Raji (cell line): Measurements from ENCODE around the gene HLA-DOB.
A peak's percentile ranks its signal among the peaks of the same experiment; 100 is the strongest.

ENCODE experiments used
- POLR2A ChIP-seq: IDR thresholded peaks from 2 replicates; pipeline ENCODE4 v1.6.1; 2011; ENCODE audit warnings: low read depth, low read length, control low read depth; ENCODE audit not compliant: insufficient read depth

HLA-DOB gene

DNA sequence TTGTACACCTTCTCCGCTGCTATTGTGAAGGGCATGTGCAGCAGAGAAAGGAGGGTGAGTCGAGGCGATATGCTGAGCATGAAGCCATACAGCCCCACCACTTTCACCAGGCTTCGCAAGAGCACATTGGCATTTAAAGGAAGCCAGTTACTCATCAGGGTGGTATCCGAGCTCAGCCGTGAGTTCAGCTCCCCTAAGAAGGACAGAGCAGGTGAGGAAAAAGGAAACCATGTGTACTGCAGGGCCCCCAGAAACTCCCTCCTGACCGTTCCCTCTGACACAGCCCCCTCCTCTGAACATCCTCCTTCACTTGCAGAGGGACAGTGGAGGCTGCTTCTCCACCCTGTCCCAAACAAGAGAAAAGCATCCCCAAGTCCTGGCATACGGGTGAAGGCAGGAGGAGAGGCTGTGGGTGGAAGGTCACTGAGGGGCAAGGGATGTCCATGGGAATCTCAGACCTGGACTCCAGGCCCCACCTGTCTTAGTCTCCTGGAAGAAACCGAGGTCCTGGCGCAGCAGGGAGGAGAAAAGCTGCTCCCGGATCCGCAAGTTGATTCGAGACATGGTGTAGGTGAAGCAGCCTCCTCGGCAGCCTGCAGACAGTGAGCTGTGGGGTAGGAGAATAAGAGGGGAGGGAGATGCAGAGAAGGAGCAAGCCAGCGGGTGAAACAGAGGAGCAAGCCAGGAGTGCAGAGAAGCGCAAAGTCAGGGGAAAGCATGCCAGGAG is 18.5 kb upstream of the HLA-DOB start:
- TF ChIP-seq POLR2A = no peak

DNA sequence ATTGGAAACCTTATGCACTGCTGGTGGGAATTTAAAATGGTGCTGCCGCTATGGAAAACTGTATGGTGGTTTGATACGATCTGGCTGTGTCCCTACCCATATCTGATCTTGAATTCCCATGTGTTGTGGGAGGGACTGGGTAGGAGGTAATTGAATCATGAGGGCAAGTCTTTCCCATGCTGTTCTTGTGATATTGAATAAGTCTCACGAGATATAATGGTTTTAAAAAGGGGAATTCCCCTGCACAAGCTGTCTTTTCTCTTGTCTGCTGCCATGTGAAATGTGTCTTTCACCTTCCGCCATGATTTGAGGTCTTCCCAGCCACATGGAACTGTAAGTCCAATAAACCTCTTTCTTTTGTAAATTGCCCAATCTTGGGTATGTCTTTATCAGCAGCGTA is 16.9 kb upstream of the HLA-DOB start:
- no peak for TF ChIP-seq POLR2A

DNA sequence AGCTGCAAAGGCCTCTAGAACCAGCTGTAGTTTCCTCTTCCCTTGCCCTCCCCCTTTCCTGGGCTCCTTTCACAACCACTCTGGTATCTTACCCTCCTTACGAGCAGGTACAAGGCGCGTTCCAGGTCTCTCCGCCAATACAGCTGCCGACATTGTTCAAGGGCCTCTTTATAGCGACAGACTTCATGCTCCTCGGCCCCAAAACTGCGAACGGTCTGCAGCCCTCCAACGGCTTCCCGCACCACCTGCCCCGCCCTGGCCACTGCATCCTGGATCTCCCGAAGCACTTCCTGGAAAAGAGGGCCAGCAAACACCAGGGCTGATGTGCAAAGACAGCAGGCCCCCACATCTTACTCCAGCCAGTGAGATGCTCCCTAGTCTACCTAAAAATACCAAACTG is 15.7 kb upstream of the HLA-DOB start:
- no peak for TF ChIP-seq POLR2A

DNA sequence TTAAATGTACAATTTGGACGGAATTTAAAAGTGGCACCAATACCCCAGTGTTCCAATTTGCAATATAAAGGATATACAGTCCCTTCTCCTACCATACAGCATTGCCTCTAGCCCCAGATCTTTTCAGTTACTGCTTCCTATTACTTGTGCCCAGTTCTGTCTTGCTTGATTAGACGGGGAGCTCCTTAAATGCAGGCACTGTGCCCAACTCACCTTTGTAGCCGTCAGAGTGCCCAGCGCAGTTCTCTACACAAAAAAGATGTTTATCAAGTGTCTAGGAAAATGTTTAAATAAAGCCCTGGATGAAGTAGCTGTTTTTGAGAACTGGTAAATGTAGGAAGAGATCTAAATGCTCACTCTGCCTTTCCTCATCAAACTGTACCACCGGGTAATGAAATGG is 14.1 kb upstream of the HLA-DOB start:
- no peak for TF ChIP-seq POLR2A

DNA sequence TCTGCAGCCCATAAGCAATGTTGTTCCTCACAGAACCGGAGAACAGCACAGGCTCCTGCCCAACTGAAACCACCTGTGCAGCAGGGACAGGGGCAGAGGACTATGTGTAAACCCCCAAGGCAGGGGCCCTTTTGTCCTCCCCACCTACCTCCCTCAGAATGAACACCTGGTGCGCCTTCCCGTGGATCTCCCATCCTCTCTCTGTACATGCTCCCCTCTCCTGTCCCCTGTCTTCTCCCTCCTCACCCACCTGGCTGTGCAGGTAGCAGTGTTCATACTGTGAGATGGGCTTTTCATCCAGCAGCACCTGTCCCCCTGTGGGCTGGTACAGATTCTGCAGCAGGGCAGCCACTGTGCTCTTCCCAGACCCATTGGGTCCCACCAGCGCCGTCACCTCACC is 13.2 kb upstream of the HLA-DOB start:
- TF ChIP-seq POLR2A = no peak

DNA sequence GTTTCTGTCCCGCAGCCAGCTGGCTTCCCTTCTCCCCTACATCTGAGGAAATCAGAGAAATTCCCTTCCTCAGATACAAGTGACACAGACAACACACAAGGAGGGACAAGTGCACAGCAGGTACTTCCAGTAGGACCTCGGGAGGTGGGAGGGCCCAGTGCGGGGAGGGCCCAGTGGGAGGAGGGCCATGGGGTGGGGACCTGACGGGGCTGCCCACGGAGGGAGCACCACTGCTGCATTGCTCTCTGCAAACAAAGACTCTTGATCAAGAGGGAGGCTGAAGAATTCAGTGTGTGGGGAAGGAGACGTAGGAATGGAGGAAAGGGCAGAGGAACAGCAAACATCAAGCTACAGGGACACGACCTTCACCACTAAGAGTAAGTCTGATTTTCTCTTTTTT is 12.7 kb upstream of the HLA-DOB start:
- TF ChIP-seq POLR2A = no peak

DNA sequence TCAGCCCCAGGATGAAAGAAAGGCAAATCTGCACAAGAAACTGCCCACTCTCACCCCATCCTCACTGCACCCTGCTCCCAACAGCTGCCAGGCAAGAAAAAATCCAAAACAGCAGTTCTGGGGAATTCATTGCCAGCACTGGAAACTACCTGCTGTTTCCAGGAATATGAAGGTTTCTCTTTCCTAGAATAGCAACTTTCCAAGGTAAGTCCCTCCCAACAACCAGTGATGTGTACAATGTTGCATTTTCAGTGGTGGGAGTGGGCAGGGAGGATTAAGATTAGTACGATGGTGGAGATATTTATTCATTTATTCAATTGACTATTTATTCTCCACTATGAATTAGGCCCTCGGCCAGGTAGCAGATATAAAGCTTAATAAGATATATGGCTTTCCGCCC is 10.2 kb upstream of the HLA-DOB start:
- TF ChIP-seq POLR2A = no peak

DNA sequence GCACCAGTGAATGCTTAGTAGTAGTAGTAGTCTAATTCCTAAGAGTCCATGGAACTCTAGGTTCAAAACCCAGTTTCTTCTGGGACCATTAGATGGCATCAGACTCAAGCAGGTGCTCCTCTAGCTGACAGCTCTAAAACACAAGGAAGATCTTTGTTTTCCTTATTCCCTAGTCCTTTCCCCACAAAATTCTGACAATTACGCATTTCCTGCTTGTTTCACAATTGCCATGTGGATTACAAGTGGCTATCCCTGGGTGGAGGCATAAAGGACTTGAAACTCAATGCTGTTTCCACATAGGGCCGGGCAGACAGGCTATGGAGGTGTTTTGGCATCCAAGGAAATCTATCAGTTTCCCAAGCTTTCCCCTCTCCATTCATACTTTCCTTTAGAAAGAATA is 9.2 kb upstream of the HLA-DOB start:
- TF ChIP-seq POLR2A = no peak

DNA sequence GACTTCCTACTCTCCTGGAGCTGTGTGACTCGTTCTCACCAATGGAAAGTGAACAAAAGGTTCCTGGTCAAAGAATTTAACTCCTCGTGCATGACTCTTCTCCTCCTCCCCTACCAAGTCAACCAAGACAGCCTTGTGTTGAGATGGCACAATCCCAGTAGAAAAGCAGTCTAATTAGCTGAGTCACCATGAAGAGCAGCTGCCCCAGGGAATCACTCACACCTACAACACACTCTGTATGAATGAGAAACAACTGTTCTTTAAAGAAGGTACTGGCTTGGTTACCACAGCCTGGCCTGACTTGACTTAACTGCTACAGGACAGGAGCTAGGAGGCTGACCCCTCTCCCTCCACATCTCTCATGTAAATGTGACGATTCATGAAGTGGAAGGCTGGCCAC is 2.9 kb upstream of the HLA-DOB start:
- TF ChIP-seq POLR2A = no peak

DNA sequence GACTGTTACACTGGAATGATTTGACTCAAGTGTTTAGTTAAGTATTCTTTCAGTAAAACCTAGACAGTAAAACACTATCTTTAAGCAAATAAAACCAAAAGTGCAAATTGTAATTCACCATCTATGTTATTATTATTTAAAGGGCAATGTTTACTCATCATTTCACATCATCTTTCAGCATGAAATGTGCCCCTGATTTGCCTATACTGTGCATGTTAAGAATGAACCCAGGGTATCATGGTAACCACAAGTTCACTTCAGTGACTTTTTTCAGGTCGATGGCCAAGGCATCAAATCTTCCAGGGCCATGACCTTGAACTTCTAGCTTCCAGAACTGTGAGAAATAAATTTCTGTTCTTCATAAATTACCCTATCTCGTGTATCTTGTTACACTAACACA is 2.1 kb upstream of the HLA-DOB start:
- TF ChIP-seq POLR2A = no peak

DNA sequence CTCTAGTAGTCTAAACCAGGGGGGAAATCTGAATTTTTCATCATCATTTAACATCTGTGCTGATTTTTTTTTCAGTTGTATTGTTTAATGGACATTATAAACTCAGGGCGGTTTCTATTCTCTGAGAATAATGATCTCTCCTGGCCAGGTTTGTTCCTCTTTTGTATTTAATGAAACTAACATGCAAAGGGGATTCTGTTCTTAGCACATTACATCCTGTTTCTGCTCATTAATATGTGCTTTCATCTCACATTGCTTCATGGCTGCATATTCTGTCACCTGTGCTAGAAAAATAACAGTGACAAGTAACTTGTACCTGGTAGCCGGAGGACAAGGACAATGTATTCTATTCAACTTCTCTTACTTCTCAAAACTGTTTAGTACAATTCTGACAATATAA is 806 bp downstream of the HLA-DOB start:
- peak; percentile 54 for TF ChIP-seq POLR2A

DNA sequence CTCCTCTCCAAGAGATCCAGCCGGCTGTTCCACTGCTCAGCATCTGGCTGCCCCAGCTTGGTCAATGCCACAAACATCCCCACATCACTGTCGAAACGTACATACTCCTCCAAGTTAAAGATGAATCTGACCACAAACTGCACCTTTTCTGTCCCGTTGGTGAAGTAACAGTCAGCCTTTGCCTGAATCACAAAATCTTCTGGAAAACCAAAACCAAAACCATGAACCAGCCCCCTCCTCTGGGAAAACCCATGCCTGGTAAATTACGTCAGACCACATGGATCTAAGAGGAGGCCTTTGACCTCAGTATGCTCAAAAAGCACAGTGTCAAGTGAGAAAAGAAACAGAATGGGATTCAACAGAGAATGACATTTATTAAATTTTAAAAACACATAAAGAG is 1.7 kb downstream of the HLA-DOB start:
- TF ChIP-seq POLR2A = no peak

DNA sequence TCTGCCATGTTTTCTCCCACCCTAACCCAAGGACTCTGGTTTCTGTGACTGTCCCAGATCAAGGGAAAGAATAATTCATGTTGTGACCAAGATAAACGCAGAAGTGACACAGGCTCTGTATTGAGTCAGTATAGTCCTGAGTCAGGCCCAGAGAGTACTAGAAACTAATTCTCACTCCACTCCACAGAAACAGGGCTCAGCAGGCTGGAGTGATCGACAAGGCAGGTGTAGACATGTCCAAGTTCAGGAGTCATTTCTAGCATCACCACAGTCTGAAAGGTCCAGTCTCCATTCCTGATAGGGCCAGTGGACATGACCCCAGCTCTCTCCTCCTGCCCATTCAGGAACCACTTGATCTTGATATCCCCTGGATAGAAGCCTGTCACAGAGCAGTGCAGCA is 2.7 kb downstream of the HLA-DOB start:
- TF ChIP-seq POLR2A = no peak

DNA sequence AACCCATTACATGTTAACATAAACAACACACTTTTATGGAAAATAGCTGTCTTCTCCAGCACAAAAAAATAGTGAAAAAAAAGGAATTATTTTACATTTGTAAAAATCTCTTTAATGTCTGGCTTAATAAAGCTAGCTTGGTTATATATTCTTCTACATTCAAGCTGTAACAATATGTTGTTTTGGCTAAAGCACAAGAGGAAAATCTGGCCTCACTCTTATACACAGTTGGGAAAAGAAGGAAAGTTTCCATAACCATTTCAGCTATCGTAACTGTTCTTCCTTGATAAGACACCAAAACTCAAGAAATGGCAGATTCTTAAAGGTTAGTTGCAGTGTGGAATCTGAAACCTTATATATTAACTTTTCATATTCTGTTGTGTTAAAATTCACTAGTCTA is 7.6 kb downstream of the HLA-DOB start:
- TF ChIP-seq POLR2A = no peak

DNA sequence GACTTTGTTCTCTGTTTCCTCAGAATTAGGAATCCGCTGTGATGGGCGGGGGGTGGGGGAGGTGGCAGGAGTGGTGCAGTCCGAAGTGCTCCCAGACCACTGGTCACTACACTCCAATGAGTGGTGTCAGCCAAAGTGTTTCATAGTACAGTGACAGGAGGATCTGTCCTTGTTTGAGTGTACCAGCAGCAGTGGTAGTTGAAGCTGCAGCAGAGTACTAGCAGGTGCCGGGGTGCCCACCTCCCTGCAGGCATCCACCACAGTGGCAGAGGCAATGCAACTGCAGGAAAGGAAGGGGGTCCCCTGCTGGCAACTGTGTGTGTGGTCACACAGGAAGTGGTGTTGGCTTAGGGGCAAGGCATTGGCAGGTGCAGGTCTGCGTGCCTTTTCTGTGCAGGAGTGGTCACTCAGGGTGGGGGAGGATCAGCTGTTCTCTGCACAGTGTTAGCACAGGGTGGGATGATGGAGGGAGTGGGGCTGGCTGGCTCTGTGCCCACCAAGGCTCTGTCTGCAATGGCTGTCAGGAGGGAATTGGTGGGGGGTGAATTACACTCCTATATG is 9.7 kb downstream of the HLA-DOB start:
- 0 out of 2 replicates have a peak, but pooled peaks have one; percentile 15 for TF ChIP-seq POLR2A

DNA sequence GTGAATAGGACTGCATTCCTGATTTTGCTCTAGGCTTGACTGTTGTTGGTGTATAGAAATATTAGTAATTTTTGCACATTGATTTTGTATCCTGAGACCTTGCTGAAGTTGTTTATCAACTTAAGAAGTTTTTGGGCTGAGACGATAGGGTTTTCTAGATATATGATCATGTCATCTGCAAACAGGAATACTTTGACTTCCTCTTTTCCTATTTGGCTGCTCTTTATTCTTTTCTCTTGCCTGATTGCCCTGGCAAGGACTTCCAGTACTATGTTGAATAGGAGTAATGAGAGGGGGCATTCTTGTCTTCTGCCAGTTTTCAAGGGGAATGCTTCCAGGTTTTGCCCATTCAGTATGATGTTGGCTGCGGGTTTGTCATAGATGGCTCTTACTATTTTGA is 13.4 kb downstream of the HLA-DOB start:
- TF ChIP-seq POLR2A = no peak

DNA sequence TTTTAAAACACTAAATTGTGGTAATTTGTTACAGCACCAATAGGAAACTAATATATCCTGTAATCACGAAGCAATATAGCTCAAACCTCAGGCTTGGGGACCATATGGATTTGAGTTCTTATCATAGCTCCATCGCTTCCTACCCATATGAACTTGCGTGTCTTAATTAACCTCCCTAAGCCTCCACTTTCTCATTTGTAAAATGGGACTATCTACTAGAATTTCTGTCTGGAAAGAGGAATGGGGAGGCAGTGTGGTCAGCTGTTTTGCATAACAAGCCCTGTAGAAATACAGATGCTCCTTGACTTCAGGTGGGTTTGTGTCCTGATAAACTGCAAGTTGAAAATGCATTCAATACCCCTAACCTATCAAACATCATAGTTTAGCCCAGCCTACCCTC is 17.1 kb downstream of the HLA-DOB start:
- 0 out of 2 replicates have a peak, but pooled peaks have one; percentile 7 for TF ChIP-seq POLR2A

DNA sequence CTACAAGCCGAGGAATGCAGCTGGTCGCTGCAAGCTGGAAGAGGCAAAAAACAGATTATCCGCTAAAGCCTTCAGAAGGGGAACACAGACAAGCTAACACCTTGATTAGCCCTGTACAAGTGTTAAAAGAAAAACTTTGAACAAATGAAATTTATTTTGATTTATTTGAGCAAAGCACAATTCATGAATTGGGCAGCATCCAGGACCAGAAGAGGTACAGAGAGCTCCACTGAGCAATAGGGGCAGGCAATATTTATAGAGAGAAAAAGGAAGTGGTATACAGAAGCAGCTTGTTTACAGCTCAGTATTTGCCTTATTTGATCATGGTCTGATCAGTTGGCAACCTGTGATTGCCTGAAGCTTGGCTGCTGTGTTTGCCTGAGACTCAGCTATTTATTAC is 17.6 kb downstream of the HLA-DOB start:
- peak; percentile 51 for TF ChIP-seq POLR2A
